ENCODE measurements around the gene ITGAD. TPM values are rescaled to one million over a fixed set of nuclear protein-coding genes. Genes with fewer than 3 reads are reported as not detected.

The ITGAD gene
- total RNA-seq, 1 donor from 2014 or later, result not detected

GRCh38 chr16:31348579-31348978, 44.6 kb upstream of the ITGAD start:
- TF ChIP-seq CTCF (IDR thresholded peaks at IDR 0.05; ENCODE audit: insufficient read depth, low read depth, low read length) (no peak), EZH2 (IDR thresholded peaks at IDR 0.05; ENCODE audit: insufficient read depth, low read length) (no peak)
- H3K4me1 Mint-ChIP-seq (ENCODE audit: low read depth, unreplicated experiment), result no peaks in the 10 kb centered on the region
- no peaks in the 10 kb centered on the region for H3K36me3 Mint-ChIP-seq (ENCODE audit: low read depth, unreplicated experiment)
- H3K9me3 Mint-ChIP-seq (ENCODE audit: unreplicated experiment), result no peaks in the 10 kb centered on the region
- no peak overlapping the region for H3K4me3 Mint-ChIP-seq (ENCODE audit: unreplicated experiment)
- H3K36me3 ChIP-seq (ENCODE audit: insufficient read depth, low read length), result no peaks in the 10 kb centered on the region
- peaks cover 46% of the 10 kb centered on the region for H3K27me3 Mint-ChIP-seq (ENCODE audit: low read depth, unreplicated experiment)
- no peaks in the 10 kb centered on the region for H3K4me1 ChIP-seq (ENCODE audit: insufficient read depth, low read length)
- no peak overlapping the region for H3K27ac ChIP-seq (ENCODE audit: low read depth, low read length)
- H3K4me2 ChIP-seq (ENCODE audit: low read length), result no peak overlapping the region
- H3K79me2 ChIP-seq (ENCODE audit: insufficient read depth, low read length), result no peaks in the 10 kb centered on the region
- no peak overlapping the region for H3K9ac ChIP-seq (ENCODE audit: low read length)
- no peak overlapping the region for H3K27ac Mint-ChIP-seq (ENCODE audit: unreplicated experiment)
- H3K4me3 ChIP-seq (ENCODE audit: insufficient read depth, low read depth, low read length), result no peak overlapping the region
- DNase-seq (ENCODE audit: low read depth), result no peak
- H4K20me1 ChIP-seq (ENCODE audit: insufficient read depth, low read length), result no peaks in the 10 kb centered on the region
- H2AFZ ChIP-seq (ENCODE audit: low read depth, low read length), result no peak overlapping the region
- H3K9me3 ChIP-seq (ENCODE audit: insufficient read depth, low read depth, low read length), result peaks cover 6% of the 10 kb centered on the region
- no peak for FAIRE-seq
- no peaks in the 10 kb centered on the region for H3K27me3 ChIP-seq (ENCODE audit: insufficient read depth, low read length)

- DNase-seq (ENCODE audit: low read depth) (no peak), FAIRE-seq (no peak)
- Mint-ChIP-seq H3K27me3 (ENCODE audit: low read depth, unreplicated experiment) (peaks cover 40% of the 10 kb centered on the region), H3K4me1 (ENCODE audit: low read depth, unreplicated experiment) (no peaks in the 10 kb centered on the region), H3K4me3 (ENCODE audit: unreplicated experiment) (peak overlapping the region; percentile 68), H3K27ac (ENCODE audit: unreplicated experiment) (no peak overlapping the region), H3K9me3 (ENCODE audit: unreplicated experiment) (no peaks in the 10 kb centered on the region), H3K36me3 (ENCODE audit: low read depth, unreplicated experiment) (no peaks in the 10 kb centered on the region)
- Histone ChIP-seq H4K20me1 (ENCODE audit: insufficient read depth, low read length) (no peaks in the 10 kb centered on the region), H3K4me3 (ENCODE audit: insufficient read depth, low read depth, low read length) (no peak overlapping the region), H3K36me3 (ENCODE audit: insufficient read depth, low read length) (no peaks in the 10 kb centered on the region), H3K9ac (ENCODE audit: low read length) (no peak overlapping the region), H3K27me3 (ENCODE audit: insufficient read depth, low read length) (no peaks in the 10 kb centered on the region), H3K4me2 (ENCODE audit: low read length) (no peak overlapping the region), H2AFZ (ENCODE audit: low read depth, low read length) (no peak overlapping the region), H3K9me3 (ENCODE audit: insufficient read depth, low read depth, low read length) (peaks cover 3% of the 10 kb centered on the region), H3K79me2 (ENCODE audit: insufficient read depth, low read length) (no peaks in the 10 kb centered on the region), H3K27ac (ENCODE audit: low read depth, low read length) (no peak overlapping the region), H3K4me1 (ENCODE audit: insufficient read depth, low read length) (no peaks in the 10 kb centered on the region)
- TF ChIP-seq EZH2 (IDR thresholded peaks at IDR 0.05; ENCODE audit: insufficient read depth, low read length) (no peak), CTCF (IDR thresholded peaks at IDR 0.05; ENCODE audit: insufficient read depth, low read depth, low read length) (no peak)
These were observed 42.7 kb upstream of the ITGAD start for GRCh38 chr16:31350275-31351005.

GRCh38 chr16:31351246-31351941, 41.7 kb upstream of the ITGAD start:
- H3K36me3 Mint-ChIP-seq (ENCODE audit: low read depth, unreplicated experiment), result no peaks in the 10 kb centered on the region
- FAIRE-seq (no peak), DNase-seq (ENCODE audit: low read depth) (no peak)
- H4K20me1 ChIP-seq (ENCODE audit: insufficient read depth, low read length), result no peaks in the 10 kb centered on the region
- H3K27me3 Mint-ChIP-seq (ENCODE audit: low read depth, unreplicated experiment), result peaks cover 40% of the 10 kb centered on the region
- no peak overlapping the region for H3K4me2 ChIP-seq (ENCODE audit: low read length)
- peaks cover 3% of the 10 kb centered on the region for H3K9me3 ChIP-seq (ENCODE audit: insufficient read depth, low read depth, low read length)
- no peak overlapping the region for H3K27ac ChIP-seq (ENCODE audit: low read depth, low read length)
- no peaks in the 10 kb centered on the region for H3K27me3 ChIP-seq (ENCODE audit: insufficient read depth, low read length)
- no peak for TF ChIP-seq CTCF (IDR thresholded peaks at IDR 0.05; ENCODE audit: insufficient read depth, low read depth, low read length)
- TF ChIP-seq EZH2 (IDR thresholded peaks at IDR 0.05; ENCODE audit: insufficient read depth, low read length), result no peak
- H3K9ac ChIP-seq (ENCODE audit: low read length), result no peak overlapping the region
- H2AFZ ChIP-seq (ENCODE audit: low read depth, low read length), result no peak overlapping the region
- H3K27ac Mint-ChIP-seq (ENCODE audit: unreplicated experiment), result no peak overlapping the region
- H3K4me1 Mint-ChIP-seq (ENCODE audit: low read depth, unreplicated experiment), result no peaks in the 10 kb centered on the region
- H3K4me3 ChIP-seq (ENCODE audit: insufficient read depth, low read depth, low read length), result no peak overlapping the region
- H3K4me3 Mint-ChIP-seq (ENCODE audit: unreplicated experiment), result no peak overlapping the region
- no peaks in the 10 kb centered on the region for H3K79me2 ChIP-seq (ENCODE audit: insufficient read depth, low read length)
- H3K36me3 ChIP-seq (ENCODE audit: insufficient read depth, low read length), result no peaks in the 10 kb centered on the region
- H3K4me1 ChIP-seq (ENCODE audit: insufficient read depth, low read length), result no peaks in the 10 kb centered on the region
- H3K9me3 Mint-ChIP-seq (ENCODE audit: unreplicated experiment), result no peaks in the 10 kb centered on the region

Data from astrocyte (in vitro differentiated cells and primary cell).